IPS-NIHi7 (cell line): ENCODE data around the gene EXTL2.
"Not testable (repeated sequence)": the region's sequence is repeated elsewhere in the genome, so short reads cannot be mapped to it uniquely, and the experiment has no call there.

Experiments
- DNase-seq: peaks from one replicate; pipeline ENCODE4 v3.0.0; 2012; ENCODE audit warnings: mixed read lengths; ENCODE audit errors: extremely low spot score

EXTL2 gene

GRCh38 chr1:100902365-100902764 lies 7.7 kb upstream of the EXTL2 start:
- no peak for DNase-seq

GRCh38 chr1:100896481-100896982 lies 1.9 kb upstream of the EXTL2 start:
- peak; percentile 23 for DNase-seq

GRCh38 chr1:100895540-100896480 lies 1.2 kb upstream of the EXTL2 start, which contains the start of gene SLC30A7:
TSS of gene SLC30A7 (plus strand) at chr1:100896090. CDS start at chr1:100896263, 173 bp downstream.
- DNase-seq: peak; percentile 93

- DNase-seq: no peak
Observed at GRCh38 chr1:100893718-100894117, 924 bp downstream of the EXTL2 start.

- DNase-seq: no peak
Observed at GRCh38 chr1:100892554-100892953, 2.1 kb downstream of the EXTL2 start.

GRCh38 chr1:100891380-100891779 lies 3.3 kb downstream of the EXTL2 start:
- no peak for DNase-seq

GRCh38 chr1:100889869-100890482 lies 4.7 kb downstream of the EXTL2 start:
- not testable (repeated sequence) for DNase-seq

- not testable (repeated sequence) for DNase-seq
Observed at GRCh38 chr1:100889007-100889406, 5.6 kb downstream of the EXTL2 start.

- no peak for DNase-seq
Observed at GRCh38 chr1:100883963-100884362, 10.7 kb downstream of the EXTL2 start.

GRCh38 chr1:100882698-100883097 lies 11.9 kb downstream of the EXTL2 start:
- DNase-seq: no peak

GRCh38 chr1:100881687-100882086 lies 13.0 kb downstream of the EXTL2 start:
- no peak for DNase-seq

GRCh38 chr1:100879422-100879821 lies 15.2 kb downstream of the EXTL2 start:
- DNase-seq: no peak

GRCh38 chr1:100876291-100876690 lies 18.4 kb downstream of the EXTL2 start:
- no peak for DNase-seq

GRCh38 chr1:100875228-100875627 lies 19.4 kb downstream of the EXTL2 start:
- no peak for DNase-seq

- no peak for DNase-seq
Observed at GRCh38 chr1:100874433-100874832, 20.2 kb downstream of the EXTL2 start.

GRCh38 chr1:100869996-100870395 lies 24.6 kb downstream of the EXTL2 start:
- no peak for DNase-seq

- DNase-seq: no peak
Observed at GRCh38 chr1:100868364-100868995, 26.2 kb downstream of the EXTL2 start.

- no peak for DNase-seq
Observed at GRCh38 chr1:100866901-100867206, 27.8 kb downstream of the EXTL2 start.

- no peak for DNase-seq
Observed at GRCh38 chr1:100866041-100866900, 28.4 kb downstream of the EXTL2 start.

- no peak for DNase-seq
Observed at GRCh38 chr1:100862591-100862990, 32.1 kb downstream of the EXTL2 start.

GRCh38 chr1:100861379-100861778 lies 33.3 kb downstream of the EXTL2 start:
- DNase-seq: no peak
